RCC 7860 (cell line): ENCODE measurements around the gene VARS1.
"Not testable (repeated sequence)": the region's sequence is repeated elsewhere in the genome, so short reads cannot be mapped to it uniquely, and the experiment has no call there.

ENCODE experiments used
- DNase-seq: peaks from one replicate; pipeline ENCODE4 v3.0.0-alpha.2; 2015; ENCODE audit warnings: low spot score
- FAIRE-seq: peaks from 2 replicates; lab custom pipeline; 2012; peaks lifted over from hg19 to GRCh38; lab: Jason Lieb, UNC

VARS1 gene

DNA sequence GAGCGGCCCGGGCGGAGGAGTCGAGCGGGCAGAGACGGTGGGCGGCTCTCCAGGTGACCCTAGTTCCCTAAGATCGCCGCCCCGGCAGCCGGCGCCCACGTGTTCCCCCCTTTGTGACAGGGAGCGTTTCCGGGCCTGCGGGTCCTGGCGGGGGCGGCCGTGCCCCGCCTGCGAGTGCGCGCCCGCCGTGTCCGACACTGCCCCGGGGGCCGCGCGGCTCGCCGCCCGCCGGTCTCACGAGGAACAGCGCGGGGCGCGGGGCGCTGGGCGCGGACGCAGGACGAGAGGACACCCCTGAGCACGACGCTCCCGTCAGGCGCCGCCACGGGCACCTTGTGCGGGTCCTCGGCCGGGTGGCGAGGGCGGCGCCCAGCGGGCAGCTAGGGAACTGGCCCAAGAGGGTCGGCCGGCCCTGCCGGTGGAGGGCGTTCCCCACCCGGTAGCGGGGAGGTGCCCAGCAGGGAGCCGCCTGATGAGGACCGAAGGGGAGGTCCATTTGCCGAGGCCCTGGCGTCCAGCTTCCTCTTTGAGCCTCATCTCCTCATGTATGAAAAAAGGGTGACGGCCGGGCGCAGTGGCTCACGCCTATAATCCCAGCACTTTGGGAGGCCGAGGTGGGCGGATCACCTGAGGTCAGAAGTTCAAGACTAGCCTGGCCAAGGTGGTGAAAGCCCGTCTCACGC is at the start of gene VARS1:
Gene VARS1, minus strand, starts transcription at position 137 of the 683 bp plus-strand sequence. CDS start 535 bp downstream, outside the sequence.
- FAIRE-seq (no peak), DNase-seq (peak; percentile 85)

DNA sequence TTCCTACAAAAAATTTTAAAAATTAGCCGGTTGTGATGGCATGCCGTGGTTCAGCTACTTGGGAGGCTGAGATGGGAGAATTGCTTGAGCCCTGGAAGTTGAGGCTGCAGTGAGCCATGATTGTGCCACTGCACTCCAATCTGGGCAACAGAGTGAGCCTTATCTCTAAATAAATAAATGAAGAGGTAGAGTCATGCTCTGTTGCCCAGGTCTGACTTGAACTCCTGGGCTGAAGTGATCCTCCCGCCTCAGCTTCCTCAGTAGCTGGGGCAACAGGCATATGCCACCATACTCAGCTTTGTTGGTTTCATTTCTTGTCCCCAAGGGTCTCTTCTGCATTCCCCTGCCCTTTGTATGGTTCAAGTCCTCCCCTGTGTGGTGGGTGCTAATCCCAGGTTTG is 49.0 kb upstream of the VARS1 start:
- no peak for FAIRE-seq
- DNase-seq = peak; percentile 22

DNA sequence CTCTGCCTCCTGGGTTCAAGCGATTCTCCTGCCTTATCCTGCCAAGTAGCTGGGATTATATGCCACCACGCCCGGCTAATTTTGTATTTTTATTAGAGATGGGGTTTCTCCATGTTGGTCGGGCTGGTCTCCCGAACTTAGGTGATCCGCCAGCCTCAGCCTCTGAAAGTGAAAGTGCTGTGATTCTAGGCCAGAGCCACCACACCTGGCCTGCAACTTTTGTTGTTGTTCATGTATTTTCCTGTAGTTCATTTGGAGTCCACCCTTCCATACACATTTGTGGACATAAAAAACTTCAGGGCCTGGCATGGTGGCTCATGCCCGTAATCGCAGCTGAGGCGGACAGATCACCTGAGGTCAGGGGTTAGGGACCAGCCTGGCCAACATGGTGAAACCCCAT is 46.5 kb upstream of the VARS1 start:
- DNase-seq (no peak), FAIRE-seq (no peak)

DNA sequence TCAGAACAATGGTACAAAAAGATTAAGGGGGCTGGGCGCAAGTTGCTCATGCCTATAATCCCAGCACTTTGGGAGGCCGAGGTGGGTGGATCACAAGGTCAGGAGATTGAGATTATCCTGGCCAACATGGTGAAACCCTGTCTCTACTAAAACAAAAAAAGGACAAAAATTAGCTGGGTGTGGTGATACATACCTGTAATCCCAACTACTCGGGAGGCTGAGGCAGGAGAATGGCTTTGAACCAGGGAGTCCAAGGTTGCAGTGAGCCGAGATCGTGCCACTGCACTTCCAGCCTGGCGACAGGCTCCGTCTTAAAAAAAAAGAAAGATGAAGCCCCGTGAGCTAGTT is 44.2 kb upstream of the VARS1 start:
- FAIRE-seq, DNase-seq: not testable (repeated sequence)

DNA sequence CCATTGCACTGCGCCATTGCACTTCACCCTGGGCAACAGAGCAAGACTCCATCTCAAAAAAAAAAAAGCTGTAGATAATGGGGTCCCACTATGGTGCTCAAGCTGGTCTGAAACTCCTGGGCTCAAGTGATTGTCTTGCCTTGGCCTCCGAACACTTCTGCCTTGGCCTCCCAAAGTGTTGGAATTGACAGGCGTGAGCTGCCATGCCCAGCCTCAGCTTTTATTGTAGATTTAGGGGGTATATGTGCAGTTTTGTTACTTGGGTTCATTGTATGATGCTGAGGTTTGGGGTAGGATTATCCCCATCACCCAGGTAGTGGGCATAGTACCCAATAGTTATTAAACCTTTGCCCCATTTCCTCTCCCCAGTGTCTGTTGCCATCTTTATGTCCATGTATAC is 43.4 kb upstream of the VARS1 start:
- FAIRE-seq (no peak), DNase-seq (no peak)

DNA sequence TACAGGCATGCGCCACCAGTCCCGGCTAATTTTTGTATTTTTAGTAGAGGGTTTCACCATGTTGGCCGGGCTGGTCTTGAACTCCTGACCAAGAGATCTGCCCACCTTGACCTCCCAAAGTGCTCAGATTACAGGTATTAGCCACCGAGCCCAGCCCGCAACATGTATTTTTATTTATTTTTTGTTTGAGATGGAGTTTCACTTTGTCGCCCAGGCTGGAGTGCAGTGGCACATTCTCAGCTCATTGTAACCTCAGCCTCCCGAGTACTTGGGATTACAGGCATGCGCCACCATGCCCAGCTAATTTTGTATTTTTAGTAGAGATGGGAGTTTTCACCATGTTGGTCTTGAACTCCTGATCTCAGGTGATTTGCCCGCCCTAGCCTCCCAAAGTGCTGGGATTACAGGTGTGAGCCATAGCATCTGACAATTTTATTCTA is 42.6 kb upstream of the VARS1 start:
- not testable (repeated sequence) for FAIRE-seq

DNA sequence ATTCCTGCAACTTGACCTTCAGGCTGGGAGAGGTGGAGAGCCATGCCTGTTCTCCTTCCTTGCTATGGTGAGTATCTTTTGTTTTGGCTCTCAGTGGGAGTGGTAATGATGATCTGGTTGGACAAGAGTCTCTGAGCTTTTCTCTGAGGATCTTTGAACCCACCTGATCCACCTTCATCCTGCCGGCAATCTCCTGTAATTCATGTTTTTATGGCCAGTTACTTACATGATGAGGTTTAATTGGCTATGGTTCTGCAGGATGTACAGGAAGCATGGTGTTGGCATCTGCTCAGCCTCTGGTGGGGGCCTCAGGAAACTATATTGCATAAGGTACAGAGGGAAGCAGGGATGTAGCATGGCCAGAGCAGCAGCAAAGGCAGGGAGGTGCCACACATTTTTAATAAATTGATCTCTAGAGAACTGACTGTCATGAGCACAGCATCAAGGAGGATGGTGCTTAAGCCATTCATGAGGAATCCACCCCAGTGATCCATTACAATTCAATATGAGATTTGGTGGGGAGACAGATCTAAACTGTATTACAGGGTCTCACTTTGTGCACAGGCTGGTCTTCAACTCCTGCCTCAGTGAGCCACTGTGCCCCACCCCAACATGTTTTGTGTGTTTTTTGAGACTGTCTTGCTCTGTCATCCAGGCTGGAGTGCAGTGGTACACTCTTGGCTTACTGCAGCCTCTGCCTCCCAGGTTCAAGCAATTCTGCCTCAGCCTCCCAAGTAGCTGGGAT is 42.0 kb upstream of the VARS1 start:
- FAIRE-seq (no peak), DNase-seq (no peak)

More for the DNA sequence above, 42.6 kb upstream of the VARS1 start:
- DNase-seq = not testable (repeated sequence)

DNA sequence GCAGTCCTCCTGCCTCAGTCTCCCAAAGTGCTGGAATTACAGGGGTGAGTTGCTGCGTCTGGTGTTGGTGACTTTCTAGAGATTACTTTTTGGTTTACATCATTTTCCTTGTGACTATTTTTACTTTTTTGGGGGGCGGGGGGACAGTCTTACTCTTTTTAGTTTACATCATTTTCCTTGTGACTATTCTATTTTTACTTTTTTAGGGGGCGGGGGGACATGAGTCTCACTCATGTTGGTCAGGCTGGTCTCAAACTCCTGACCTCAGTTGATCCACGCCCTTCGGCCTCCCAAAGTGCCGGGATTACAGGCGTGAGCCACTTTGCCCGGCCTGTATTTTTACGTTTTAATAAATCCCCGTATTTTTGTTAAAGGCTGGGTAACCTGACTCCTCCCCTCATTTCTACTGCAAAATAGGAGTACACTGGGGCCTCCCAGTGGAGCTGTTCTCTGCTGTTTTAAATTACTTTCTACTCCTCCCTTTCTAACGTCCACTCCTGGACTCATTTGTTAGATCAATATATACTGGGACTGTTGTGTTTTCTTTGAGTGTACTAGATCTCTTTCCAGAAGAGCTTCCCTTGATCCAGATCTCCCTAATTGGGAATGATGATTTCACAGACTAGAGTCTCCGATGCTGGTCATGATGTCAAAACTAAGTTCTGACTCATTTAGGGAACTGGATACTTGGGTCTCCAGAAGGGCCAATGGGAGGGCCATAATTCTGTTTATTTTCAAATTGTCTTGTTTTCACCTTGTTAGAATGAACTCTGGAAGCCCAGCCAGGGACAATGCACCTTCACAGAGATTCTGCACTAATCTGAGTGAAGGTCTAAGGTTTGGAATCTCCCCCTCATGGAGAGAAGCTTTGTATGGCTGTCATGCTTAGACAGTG is 41.2 kb upstream of the VARS1 start:
- DNase-seq (no peak), FAIRE-seq (no peak)

DNA sequence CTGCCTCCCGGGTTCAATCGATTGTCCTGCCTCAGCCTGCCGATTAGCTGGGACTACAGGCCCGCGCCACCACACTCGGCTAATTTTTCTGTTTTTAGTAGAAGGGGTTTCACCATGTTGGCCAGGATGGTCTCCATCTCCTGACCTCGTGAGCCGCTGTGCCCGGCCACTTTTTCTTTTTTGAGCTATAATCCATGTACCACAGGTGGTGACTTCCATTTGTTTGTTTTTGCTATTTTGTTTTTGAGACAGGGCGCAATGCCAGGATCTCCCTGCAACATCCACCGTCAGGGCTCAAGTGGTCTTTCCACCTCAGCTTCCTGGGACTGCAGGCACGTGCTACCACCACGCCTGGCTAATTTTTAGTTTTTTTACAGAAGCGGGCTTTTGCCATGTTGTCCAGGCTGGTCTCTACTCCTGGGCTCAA is 40.5 kb upstream of the VARS1 start:
- FAIRE-seq (no peak), DNase-seq (no peak)

DNA sequence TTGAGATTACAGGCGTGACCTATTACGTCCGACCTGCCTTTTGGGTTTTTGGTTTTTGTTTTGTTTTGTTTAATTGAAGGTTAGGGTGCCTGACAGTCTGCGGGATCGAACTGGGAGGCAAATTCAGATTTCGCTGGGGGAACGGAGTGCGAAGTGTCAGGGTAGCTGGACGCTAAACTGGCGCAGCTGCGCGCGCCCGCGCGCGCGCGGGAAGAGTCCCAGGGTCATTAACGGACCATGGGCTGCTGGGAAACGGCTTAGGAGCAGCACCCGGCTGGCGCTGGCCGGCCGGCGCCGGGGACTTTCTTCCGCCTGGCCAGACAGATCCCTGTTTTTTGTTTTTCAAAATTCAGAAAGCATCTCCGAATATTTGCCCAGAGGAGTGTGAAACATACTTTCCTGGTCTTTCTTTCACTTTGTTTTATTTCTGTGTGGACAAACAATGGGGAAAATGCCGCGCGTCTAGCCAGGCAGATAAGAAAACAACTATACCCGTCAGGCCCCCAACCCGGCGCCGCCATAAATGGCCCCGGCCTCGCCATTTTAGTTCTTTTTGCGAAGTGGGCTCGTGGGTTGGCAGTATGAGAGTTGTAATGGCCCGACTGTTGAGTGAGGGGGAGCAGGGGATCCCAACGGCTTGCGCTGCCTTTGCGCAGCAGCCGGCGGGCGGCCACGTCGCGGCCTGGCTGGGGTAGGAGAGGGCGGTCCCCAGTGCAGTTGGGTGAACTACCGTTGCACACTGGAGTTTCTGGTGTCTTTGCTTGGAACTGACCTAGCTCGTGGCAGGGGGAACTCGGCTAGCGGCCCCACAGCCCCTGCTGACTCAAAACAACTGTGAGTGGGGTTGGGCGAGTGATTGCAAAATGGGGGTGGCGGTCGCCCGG is 39.1 kb upstream of the VARS1 start:
- DNase-seq (peak; percentile 76), FAIRE-seq (peak; percentile 12)

DNA sequence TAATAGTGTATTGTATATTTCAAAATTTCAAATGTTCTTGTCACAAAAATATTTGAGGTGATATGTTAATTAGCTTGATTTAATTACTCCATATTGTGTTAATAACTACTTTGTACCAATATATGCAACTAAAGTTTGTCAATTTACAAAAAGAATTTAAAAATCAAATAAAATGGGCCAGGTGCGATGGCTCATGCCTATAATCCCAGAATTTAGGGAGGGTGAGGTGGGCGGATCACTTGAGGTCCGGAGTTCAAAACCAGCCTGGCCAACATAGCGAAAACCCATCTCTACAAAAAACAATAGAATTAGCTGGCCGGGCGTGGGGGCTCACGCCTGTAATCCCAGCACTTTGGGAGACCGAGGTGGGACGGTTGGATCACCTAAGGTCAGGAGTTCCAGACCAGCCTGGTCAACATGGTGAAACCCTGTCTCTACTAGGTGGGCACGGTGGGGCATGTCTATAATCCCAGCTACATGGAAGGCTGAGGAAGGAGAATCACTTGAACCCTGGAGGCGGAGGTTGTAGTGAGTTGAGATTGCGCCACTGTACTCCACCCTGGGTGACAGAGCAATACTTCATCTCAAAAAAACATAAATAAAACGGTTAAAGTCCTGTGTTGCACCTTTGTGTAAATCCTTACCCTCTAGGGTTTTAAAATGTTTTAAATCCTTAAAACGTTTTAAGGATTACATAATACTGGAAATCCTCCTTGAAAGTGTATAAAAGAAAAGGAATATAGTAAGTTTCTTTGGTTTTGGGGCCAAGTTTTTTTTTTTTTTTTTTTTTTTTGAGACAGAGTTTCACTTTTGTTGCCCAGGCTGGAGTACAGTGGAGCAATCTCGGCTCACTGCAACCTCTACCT is 36.0 kb upstream of the VARS1 start:
- FAIRE-seq = no peak

DNA sequence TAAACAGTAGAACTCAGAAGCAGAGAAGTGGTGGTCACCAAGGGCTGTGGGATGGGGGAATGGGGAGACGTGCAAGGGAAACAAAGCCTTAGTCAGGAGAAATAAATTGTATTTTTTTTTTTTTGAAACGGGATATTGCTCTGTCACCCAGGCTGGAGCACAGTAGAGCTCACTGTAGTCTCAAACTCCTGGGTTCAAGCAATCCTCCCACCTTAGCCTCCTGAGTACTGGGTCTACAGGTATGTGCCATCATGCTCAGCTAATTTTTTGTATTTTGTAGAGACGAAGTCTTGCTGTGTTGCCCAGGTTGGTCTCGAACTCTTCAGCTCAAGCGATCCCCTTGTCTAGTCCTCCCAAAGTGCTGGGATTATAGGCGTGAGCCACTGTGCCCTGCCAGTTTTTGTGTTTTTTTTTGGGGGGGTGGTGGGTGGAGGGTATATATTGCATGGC is 35.4 kb upstream of the VARS1 start:
- no peak for FAIRE-seq
- DNase-seq = no peak

More for the DNA sequence above, 36.0 kb upstream of the VARS1 start:
- DNase-seq = no peak

DNA sequence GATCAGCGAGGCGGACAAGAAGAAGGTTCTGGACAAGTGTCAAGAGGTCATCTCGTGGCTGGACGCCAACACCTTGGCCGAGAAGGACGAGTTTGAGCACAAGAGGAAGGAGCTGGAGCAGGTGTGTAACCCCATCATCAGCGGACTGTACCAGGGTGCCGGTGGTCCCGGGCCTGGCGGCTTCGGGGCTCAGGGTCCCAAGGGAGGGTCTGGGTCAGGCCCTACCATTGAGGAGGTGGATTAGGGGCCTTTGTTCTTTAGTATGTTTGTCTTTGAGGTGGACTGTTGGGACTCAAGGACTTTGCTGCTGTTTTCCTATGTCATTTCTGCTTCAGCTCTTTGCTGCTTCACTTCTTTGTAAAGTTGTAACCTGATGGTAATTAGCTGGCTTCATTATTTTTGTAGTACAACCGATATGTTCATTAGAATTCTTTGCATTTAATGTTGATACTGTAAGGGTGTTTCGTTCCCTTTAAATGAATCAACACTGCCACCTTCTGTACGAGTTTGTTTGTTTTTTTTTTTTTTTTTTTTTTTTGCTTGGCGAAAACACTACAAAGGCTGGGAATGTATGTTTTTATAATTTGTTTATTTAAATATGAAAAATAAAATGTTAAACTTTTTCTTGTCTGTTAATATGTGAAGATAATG is 34.2 kb upstream of the VARS1 start:
- peak; percentile 19 for DNase-seq
- FAIRE-seq = peak; percentile 43

DNA sequence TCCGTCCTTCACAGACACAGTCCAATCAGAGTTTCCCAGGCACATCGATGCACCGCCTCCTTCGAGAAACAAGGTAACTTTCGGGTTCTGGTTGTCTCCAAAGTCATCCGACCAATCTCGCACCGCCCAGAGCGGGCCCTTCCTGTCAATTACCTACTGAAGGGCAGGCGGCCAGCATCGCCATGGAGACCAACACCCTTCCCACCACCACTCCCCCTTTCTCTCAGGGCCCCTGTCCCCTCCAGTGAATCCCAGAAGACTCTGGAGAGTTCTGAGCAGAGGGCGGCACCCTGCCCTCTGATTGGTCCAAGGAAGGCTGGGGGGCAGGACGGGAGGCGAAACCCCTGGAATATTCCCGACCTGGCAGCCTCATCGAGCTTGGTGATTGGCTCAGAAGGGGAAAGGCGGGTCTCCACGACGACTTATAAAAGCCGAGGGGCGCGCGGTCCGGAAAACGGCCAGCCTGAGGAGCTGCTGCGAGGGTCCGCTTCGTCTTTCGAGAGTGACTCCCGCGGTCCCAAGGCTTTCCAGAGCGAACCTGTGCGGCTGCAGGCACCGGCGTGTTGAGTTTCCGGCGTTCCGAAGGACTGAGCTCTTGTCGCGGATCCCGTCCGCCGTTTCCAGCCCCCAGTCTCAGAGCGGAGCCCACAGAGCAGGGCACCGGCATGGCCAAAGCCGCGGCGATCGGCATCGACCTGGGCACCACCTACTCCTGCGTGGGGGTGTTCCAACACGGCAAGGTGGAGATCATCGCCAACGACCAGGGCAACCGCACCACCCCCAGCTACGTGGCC is 31.9 kb upstream of the VARS1 start, which contains the start of gene HSPA1B:
Gene HSPA1B, plus strand, starts transcription at position 453 of the 794 bp plus-strand sequence. Its CDS starts 213 bp downstream, at position 666.
- DNase-seq = peak; percentile 99
- FAIRE-seq = peak; percentile 92

DNA sequence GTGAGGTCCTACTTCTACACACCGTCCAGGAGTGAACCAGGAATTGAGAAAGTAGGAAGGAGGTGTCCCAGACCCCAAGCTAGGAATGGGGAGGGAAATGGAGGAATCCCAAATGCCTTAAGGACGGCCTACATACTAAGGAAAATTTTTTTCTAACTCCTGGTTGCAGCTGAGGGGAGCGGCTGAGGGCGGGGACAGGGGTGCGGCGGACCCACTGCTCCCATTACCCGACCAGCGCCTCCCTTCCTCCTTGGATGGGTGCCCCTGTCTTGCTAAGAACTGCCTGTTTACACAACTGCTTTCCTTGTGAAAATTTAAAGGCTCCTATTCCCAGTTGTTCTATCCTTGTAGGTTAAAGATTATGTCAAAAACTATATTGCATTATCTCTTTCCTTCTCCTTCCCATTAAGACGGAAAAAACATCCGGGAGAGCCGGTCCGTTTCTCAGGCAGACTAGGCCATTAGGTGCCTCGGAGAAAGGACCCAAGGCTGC is 31.3 kb upstream of the VARS1 start:
- FAIRE-seq (no peak), DNase-seq (no peak)

DNA sequence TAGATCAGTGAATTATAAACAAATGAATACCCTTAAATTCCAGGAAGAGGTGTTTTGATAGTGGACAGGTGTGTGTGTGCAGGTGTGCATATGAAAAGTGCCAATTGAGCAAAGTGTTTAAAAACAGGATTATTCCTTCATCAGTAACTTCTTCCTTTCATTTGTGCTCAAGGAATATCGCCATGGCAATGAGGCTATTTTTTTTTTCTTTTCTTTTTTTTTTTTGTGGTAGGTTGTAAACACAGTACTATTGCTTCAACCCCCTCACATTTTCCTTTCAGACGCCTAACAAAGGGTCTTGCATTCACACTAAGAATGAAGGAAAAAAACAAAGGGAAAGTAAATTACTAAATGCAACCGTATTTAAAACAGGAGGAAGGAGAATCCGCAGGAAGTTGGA is 30.0 kb upstream of the VARS1 start:
- no peak for FAIRE-seq
- no peak for DNase-seq

DNA sequence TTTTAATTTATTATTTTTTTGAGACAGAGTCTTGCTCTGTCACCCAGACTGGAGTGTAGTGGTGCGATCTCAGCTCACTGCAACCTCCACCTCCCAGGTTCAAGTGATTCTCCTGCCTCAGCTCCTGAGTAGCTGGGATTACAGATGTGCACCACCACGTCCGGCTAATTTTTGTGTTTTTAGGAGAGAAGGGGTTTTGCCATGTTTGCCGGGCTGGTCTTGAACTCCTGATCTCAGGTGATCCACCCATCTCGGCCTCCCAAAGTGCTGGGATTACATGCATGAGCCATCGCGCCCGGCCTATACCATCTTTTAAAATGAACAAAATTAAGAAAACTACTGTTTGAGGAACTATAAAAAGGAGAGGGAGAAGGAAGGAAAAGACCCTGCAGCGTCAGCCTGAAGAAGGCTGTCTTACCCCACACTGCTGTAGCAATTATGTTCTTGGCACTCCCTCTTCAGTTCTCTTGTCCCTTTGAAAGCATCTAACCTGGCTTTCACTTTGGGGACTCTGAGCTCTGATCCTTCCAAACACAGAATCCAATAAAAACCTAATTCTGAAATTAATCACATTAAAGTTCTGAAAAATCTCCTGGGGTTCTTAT is 28.1 kb upstream of the VARS1 start:
- DNase-seq, FAIRE-seq: not testable (repeated sequence)
